ENCODE measurements around the gene TRMO.

DNA sequence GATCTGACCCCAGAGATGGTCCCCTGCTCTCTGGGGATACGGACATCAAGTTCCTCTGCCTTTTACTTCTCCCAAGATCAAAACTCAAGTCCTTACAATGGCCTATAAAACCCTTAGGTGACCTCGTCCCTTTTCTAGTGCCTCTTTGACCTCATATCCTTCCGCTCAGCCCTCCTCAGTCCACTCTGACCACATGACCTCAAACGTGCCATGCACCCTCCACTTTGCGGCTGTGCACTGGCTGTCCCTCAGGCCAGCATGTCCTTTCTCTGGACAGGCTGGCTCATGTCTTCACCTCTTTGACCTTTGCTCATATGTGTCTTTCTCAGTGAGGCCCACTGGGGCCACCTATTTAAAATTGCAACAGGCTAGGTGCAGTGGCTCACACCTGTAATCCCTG, 14.7 kb downstream of the TRMO start:
- TF ChIP-seq, protein P1, sequence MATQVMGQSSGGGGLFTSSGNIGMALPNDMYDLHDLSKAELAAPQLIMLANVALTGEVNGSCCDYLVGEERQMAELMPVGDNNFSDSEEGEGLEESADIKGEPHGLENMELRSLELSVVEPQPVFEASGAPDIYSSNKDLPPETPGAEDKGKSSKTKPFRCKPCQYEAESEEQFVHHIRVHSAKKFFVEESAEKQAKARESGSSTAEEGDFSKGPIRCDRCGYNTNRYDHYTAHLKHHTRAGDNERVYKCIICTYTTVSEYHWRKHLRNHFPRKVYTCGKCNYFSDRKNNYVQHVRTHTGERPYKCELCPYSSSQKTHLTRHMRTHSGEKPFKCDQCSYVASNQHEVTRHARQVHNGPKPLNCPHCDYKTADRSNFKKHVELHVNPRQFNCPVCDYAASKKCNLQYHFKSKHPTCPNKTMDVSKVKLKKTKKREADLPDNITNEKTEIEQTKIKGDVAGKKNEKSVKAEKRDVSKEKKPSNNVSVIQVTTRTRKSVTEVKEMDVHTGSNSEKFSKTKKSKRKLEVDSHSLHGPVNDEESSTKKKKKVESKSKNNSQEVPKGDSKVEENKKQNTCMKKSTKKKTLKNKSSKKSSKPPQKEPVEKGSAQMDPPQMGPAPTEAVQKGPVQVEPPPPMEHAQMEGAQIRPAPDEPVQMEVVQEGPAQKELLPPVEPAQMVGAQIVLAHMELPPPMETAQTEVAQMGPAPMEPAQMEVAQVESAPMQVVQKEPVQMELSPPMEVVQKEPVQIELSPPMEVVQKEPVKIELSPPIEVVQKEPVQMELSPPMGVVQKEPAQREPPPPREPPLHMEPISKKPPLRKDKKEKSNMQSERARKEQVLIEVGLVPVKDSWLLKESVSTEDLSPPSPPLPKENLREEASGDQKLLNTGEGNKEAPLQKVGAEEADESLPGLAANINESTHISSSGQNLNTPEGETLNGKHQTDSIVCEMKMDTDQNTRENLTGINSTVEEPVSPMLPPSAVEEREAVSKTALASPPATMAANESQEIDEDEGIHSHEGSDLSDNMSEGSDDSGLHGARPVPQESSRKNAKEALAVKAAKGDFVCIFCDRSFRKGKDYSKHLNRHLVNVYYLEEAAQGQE (IDR thresholded peaks at IDR 0.05; ENCODE audit: insufficient read depth in 1 of 2, low read depth in 2 of 2, low read length in 2 of 2): no peak
- TF ChIP-seq TAF1 (IDR thresholded peaks at IDR 0.05; ENCODE audit: borderline replicate concordance, insufficient read depth, low read length) (no peak), POLR2AphosphoS5 (IDR thresholded peaks at IDR 0.05; ENCODE audit: low read depth, low read length) (no peak), FOXP2 (optimal IDR thresholded peaks at IDR 0.05; ENCODE audit: borderline replicate concordance, extremely low read depth, extremely low read length, insufficient read depth) (no peak)
